Activated B cell treated with CpG ODN at 0.5 μM for 24 hours (primary cell): ENCODE data around the gene MAB21L4. TPM values are rescaled to one million over a fixed set of nuclear protein-coding genes. Genes with fewer than 3 reads are reported as not detected.
A peak's percentile ranks its signal among the peaks of the same experiment; 100 is the strongest.
"Not testable (repeated sequence)": the region's sequence is repeated elsewhere in the genome, so short reads cannot be mapped to it uniquely, and the experiment has no call there.

Experiments
- ATAC-seq: fragments of 200-7000 bp; cut with Tn5 transposase; one replicate; pipeline ENCODE4 v1.10.0; 2021; ENCODE audit warnings: low read depth, mild to moderate bottlenecking, moderate library complexity
- CTCF ChIA-PET: fragments of 350-600 bp; sonication (Branson Sonifier 250); formaldehyde crosslinking; loops from one replicate; lab custom pipeline; 2021; ENCODE audit warnings: antibody characterized with exemption; lab: Charles Lee
- POLR2A ChIA-PET: fragments of 350-600 bp; sonication (Branson Sonifier 250); formaldehyde crosslinking; loops from one replicate; lab custom pipeline; 2021; ENCODE audit warnings: antibody characterized with exemption; lab: Charles Lee
- DNase-seq: peaks from one replicate; pipeline ENCODE4 v3.0.0; 2022
- H3K27ac Mint-ChIP-seq: one replicate; pipeline ENCODE4 v1.8.0; 2020; ENCODE audit warnings: mixed read lengths
- H3K27me3 Mint-ChIP-seq: one replicate; pipeline ENCODE4 v1.8.0; 2021; ENCODE audit warnings: mixed read lengths
- H3K36me3 Mint-ChIP-seq: one replicate; pipeline ENCODE4 v1.8.0; 2021; ENCODE audit warnings: low read depth, mixed read lengths
- H3K4me1 Mint-ChIP-seq: one replicate; pipeline ENCODE4 v1.8.0; 2021; ENCODE audit warnings: mixed read lengths
- H3K4me3 Mint-ChIP-seq: one replicate; pipeline ENCODE4 v1.8.0; 2020; ENCODE audit warnings: mild to moderate bottlenecking, mixed read lengths
- H3K9me3 Mint-ChIP-seq: one replicate; pipeline ENCODE4 v1.8.0; 2020; ENCODE audit warnings: mixed read lengths
- CTCF ChIP-seq: fragments of 200-600 bp; IDR thresholded peaks from one replicate; pipeline ENCODE4 v1.8.0; 2022; ENCODE audit warnings: antibody characterized with exemption, mild to moderate bottlenecking
- intact Hi-C: fragments of 100-400 bp; cut with micrococcal nuclease; formaldehyde crosslinking; loops from one replicate; pipeline ENCODE4 v1.15.1; 2024
- total RNA-seq: library from RNA; stranded (reverse); gene quantifications from 2 replicates; pipeline ENCODE4 v1.2.3, GENCODE V29; 2022

The MAB21L4 gene
- total RNA-seq, 1 donor from 2014 or later = not detected

- Mint-ChIP-seq H3K4me1 (no peaks in the 10 kb centered on the region), H3K27ac (no peak overlapping the region)
These were observed 48.1 kb downstream of the MAB21L4 start for GRCh38 chr2:240847817-240848216.

DNA sequence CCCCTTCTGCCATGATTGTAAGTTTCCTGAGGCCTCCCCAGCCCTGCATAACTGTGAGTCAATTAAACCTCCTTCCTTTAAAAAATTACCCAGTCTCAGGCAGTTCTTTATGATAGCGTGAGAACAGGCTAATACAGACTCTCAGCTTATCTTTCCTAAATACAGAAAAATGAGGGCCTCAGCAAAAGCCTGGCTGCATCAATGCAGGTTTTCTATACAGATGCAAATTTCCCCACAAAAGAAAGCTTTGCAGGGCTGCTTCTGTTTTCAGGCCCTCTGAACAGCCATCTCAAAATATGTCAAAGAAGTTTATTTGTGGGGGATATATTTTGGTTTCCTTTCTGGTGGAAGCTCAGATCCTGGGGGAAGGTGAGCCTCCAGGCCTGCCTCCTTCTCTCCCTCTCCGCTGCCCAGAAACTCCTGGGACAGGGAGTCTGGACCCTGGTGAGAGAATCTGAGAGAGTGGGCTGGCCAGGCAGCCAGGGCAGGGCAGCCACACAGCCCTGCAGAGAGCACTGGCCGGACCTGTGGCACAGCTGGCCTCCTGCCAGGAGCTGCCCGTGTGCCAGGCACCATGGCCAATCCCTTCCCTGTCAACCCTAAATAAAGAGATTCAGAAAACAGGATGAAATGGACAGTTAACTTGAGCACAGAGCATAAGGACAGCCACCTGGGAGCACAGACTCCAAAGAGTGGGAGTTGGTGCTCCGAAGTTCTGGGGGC lies 48.9 kb downstream of the MAB21L4 start:
- peaks cover 2% of the 10 kb centered on the region for H3K27me3 Mint-ChIP-seq
- H3K9me3 Mint-ChIP-seq = peaks cover 9% of the 10 kb centered on the region
- no peak overlapping the region for H3K27ac Mint-ChIP-seq
- no peak for TF ChIP-seq CTCF
- no peak overlapping the region for H3K4me3 Mint-ChIP-seq
- ChIA-PET POLR2A (no interaction called here), CTCF (interaction anchor here (0.6 kb wide), 1 partner anchor 642 kb away, joined by 3 read pairs; no protein-coding TSS in a partner anchor)
- ATAC-seq = no peak
- H3K36me3 Mint-ChIP-seq = no peaks in the 10 kb centered on the region
- DNase-seq = no peak
- intact Hi-C loops = no loop called here
- H3K4me1 Mint-ChIP-seq = no peaks in the 10 kb centered on the region

More at GRCh38 chr2:240847817-240848216, 48.1 kb downstream of the MAB21L4 start:
- intact Hi-C loops = no loop called here
- Mint-ChIP-seq H3K9me3 (peaks cover 9% of the 10 kb centered on the region), H3K27me3 (no peaks in the 10 kb centered on the region), H3K36me3 (no peaks in the 10 kb centered on the region), H3K4me3 (no peak overlapping the region)
- DNase-seq (no peak), ATAC-seq (no peak)
- ChIA-PET CTCF (no interaction called here), POLR2A (no interaction called here)
- TF ChIP-seq CTCF = no peak

DNA sequence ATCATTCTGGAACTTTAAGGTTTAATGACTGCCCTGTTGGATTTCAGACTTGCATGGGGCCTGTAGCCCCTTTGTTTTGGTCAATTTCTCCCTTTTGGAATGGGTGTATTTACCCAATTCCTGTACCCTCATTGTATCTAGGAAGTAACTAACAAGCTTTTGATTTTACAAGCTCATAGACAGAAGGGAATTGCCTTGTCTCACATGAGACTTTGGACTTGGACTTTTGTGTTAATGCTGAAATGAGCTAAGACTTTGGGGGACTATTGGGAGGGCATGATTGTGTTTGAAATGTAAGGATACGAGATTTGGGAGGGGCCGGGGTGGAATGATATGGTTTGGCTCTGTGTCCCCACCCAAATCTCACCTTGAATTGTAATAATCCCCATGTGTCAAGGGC lies 49.6 kb downstream of the MAB21L4 start:
- H3K9me3 Mint-ChIP-seq, H3K36me3 Mint-ChIP-seq, ATAC-seq, H3K4me3 Mint-ChIP-seq, DNase-seq, H3K27ac Mint-ChIP-seq, H3K4me1 Mint-ChIP-seq, intact Hi-C loops, POLR2A ChIA-PET, H3K27me3 Mint-ChIP-seq: not testable (repeated sequence)
- CTCF ChIA-PET = interaction anchor here (0.6 kb wide), 1 partner anchor 641 kb away, joined by 3 read pairs; no protein-coding TSS in a partner anchor

- DNase-seq = no peak
- Mint-ChIP-seq H3K4me1 (no peaks in the 10 kb centered on the region), H3K36me3 (no peaks in the 10 kb centered on the region), H3K9me3 (peaks cover 7% of the 10 kb centered on the region), H3K27ac (no peak overlapping the region), H3K27me3 (peaks cover 12% of the 10 kb centered on the region), H3K4me3 (no peak overlapping the region)
- intact Hi-C loops = no loop called here
- ATAC-seq = peak; percentile 21
- POLR2A ChIA-PET = interaction anchor here (0.6 kb wide), 1 partner anchor 1056 kb away, joined by 4 read pairs; no protein-coding TSS in a partner anchor
- no peak for TF ChIP-seq CTCF
- CTCF ChIA-PET = interaction anchor here (1.4 kb wide), 1 partner anchor 327 kb away, joined by 13 read pairs; no protein-coding TSS in a partner anchor
These were observed 55.4 kb downstream of the MAB21L4 start for GRCh38 chr2:240840435-240841060.

GRCh38 chr2:240839152-240840143 lies 56.5 kb downstream of the MAB21L4 start:
- intact Hi-C loops = no loop called here
- ChIA-PET CTCF (interaction anchor here (1.4 kb wide), 1 partner anchor 326 kb away, joined by 13 read pairs; no protein-coding TSS in a partner anchor), POLR2A (no interaction called here)
- Mint-ChIP-seq H3K4me3 (no peak overlapping the region), H3K4me1 (no peaks in the 10 kb centered on the region), H3K27ac (no peak overlapping the region), H3K36me3 (no peaks in the 10 kb centered on the region), H3K9me3 (no peaks in the 10 kb centered on the region), H3K27me3 (peaks cover 12% of the 10 kb centered on the region)
- no peak for ATAC-seq
- no peak for DNase-seq
- TF ChIP-seq CTCF = no peak
